ENCODE results near the gene GBX1. TPM values are rescaled to one million over a fixed set of nuclear protein-coding genes. Genes with fewer than 3 reads are reported as not detected.

GBX1 gene
- total and polyA plus RNA-seq, 2 of the 4 experiments (the other 2 are of a cell fraction): not detected

- Histone ChIP-seq H3K18ac (ENCODE audit: low read depth, low read length) (no peak overlapping the region), H3K27ac (ENCODE audit: insufficient read depth, low read length) (no peak overlapping the region), H3K14ac (replicated peaks; ENCODE audit: low read depth, low read length) (no peak overlapping the region), H4K8ac (ENCODE audit: low read depth in 2 of 2, low read length in 2 of 2) (no peak overlapping the region), H2AFZ (replicated peaks; ENCODE audit: low read length, poor library complexity) (no peak overlapping the region), H2AK9ac (replicated peaks; ENCODE audit: low read depth, low read length, poor library complexity) (no peak overlapping the region), H2BK5ac (ENCODE audit: low read depth, low read length, poor library complexity, severe bottlenecking) (no peak overlapping the region), H4K91ac (ENCODE audit: insufficient read depth, low read depth, low read length) (no peak overlapping the region), H2AK5ac (ENCODE audit: low read depth, low read length) (no peak overlapping the region), H3K4me2 (ENCODE audit: low read depth, low read length) (no peak overlapping the region), H3K9me3 (ENCODE audit: control insufficient read depth, insufficient read depth, low read length) (no peaks in the 10 kb centered on the region), H2BK120ac (ENCODE audit: low read depth, low read length) (no peak overlapping the region), H4K5ac (ENCODE audit: low read depth, low read length) (no peak overlapping the region), H3K36me3 (ENCODE audit: control insufficient read depth, insufficient read depth, low read length) (peaks cover 31% of the 10 kb centered on the region), H3K4me1 (ENCODE audit: control insufficient read depth, insufficient read depth, low read length) (no peaks in the 10 kb centered on the region), H3K4ac (ENCODE audit: low read depth, low read length) (no peak overlapping the region), H2BK20ac (ENCODE audit: low read depth, low read length) (no peak overlapping the region), H3K4me3 (ENCODE audit: insufficient read depth, low read depth, low read length) (no peak overlapping the region), H3K79me1 (ENCODE audit: low read depth in 1 of 2, low read length in 2 of 2) (no peaks in the 10 kb centered on the region), H3K9ac (ENCODE audit: low read depth, low read length) (no peak overlapping the region), H2BK15ac (ENCODE audit: low read depth, low read length) (no peak overlapping the region), H3K27me3 (ENCODE audit: control insufficient read depth, insufficient read depth, low read length) (peaks cover 31% of the 10 kb centered on the region), H3K56ac (ENCODE audit: extremely low read depth, insufficient read depth, low read length) (no peak overlapping the region), H4K20me1 (ENCODE audit: insufficient read depth, low read length) (no peaks in the 10 kb centered on the region; the same call in none of the 2 replicates), H3K23ac (ENCODE audit: low read depth, low read length) (no peak overlapping the region), H3K9me1 (ENCODE audit: insufficient read depth, low read length) (0 out of 2 replicates have a peak, but pooled peaks cover 3% of the 10 kb centered on the region)
- DNase-seq (no peak), ATAC-seq (ENCODE audit: low read depth) (peak; percentile 8; the same call in 1 of the 2 replicates)
- no TSS peak for BruUV-seq (replicated peaks)
- intact Hi-C loops (cut with micrococcal nuclease) (no loop called here), in situ Hi-C loops (cut with MboI; ENCODE audit: low sequenced_read_pairs) (no loop called here), dilution Hi-C loops (cut with HindIII; ENCODE audit: low sequenced_read_pairs, unreplicated experiment) (no loop called here)
- ChIA-PET POLR2A (ENCODE audit: unreplicated experiment) (no interaction called here), CTCF (interaction anchor here (0.7 kb wide), 1 partner anchor 57 kb away, joined by 4 read pairs; no protein-coding TSS in a partner anchor)
- WGBS, 2 experiments (ENCODE audit: extremely low coverage in 2 of 2, insufficient read length in 1 of 2): 29% methylated on average over 1 of the region's 3 CpGs; no CpG with 5 or more reads in 1 of the 2 experiments
- TF ChIP-seq ELK1 (IDR thresholded peaks at IDR 0.05; ENCODE audit: borderline replicate concordance, low read depth, low read length) (no peak), SMC3 (IDR thresholded peaks at IDR 0.05; ENCODE audit: low read depth, low read length) (no peak), CHD1 (IDR thresholded peaks at IDR 0.05; ENCODE audit: low read depth, low read length) (no peak), RCOR1 (IDR thresholded peaks at IDR 0.05; ENCODE audit: insufficient replicate concordance, low read length) (no peak), CEBPB (IDR thresholded peaks at IDR 0.05; ENCODE audit: low read depth, low read length) (no peak), RFX5 (IDR thresholded peaks at IDR 0.05; ENCODE audit: low read depth, low read length) (no peak), BHLHE40 (IDR thresholded peaks at IDR 0.05; ENCODE audit: low read depth, low read length) (no peak), CTCF (conservative IDR thresholded peaks at IDR 0.05; ENCODE audit: low read depth, low read length) (no peak)
Observed at GRCh38 chr7:151146761-151147160, 20.7 kb downstream of the GBX1 start.
